GM10248 (cell line): ENCODE measurements around the gene SEMA3G.

ENCODE experiments used
- CTCF ChIA-PET: fragments of 300-600 bp; sonication (Branson Sonifier 250); formaldehyde crosslinking; extraction: SDS; loops from one replicate; lab custom pipeline; 2021; ENCODE audit warnings: antibody characterized with exemption; lab: Yijun Ruan, JAX
- POLR2A ChIA-PET: fragments of 350-650 bp; sonication (Branson Sonifier 250); formaldehyde crosslinking; extraction: SDS; loops from one replicate; lab custom pipeline; 2020; ENCODE audit warnings: antibody characterized with exemption; lab: Yijun Ruan, JAX
- DNase-seq: peaks from one replicate; pipeline ENCODE4 v3.0.0; 2012; ENCODE audit errors: extremely low spot score
- TF ChIP-seq, protein P1 (sequence below): IDR thresholded peaks from 2 replicates; pipeline ENCODE4 v1.5.1; 2012; ENCODE audit warnings: mild to moderate bottlenecking, low read depth; ENCODE audit errors: extremely low read depth, missing control alignments, control extremely low read depth

The SEMA3G gene

DNA sequence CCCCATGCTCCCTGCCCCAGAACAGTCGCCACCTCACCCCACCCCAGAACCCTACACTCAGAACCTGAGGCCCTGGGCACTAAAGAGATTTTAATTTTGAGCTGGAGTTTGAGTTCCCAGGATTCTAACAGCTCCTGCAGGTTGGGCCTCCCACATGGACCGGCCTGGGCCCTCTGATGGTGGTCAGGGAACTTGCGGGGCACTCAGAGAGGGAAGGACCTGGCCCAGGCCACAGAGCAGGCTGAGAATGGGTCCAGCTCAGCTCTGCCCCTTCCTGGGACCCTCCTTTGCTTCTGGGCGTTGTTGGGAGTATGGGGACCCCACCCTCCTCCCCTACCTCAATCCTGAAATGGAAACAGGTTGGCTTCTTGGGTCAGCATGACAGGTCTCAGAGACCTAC lies 1.1 kb upstream of the SEMA3G start:
- TF ChIP-seq, protein P1, sequence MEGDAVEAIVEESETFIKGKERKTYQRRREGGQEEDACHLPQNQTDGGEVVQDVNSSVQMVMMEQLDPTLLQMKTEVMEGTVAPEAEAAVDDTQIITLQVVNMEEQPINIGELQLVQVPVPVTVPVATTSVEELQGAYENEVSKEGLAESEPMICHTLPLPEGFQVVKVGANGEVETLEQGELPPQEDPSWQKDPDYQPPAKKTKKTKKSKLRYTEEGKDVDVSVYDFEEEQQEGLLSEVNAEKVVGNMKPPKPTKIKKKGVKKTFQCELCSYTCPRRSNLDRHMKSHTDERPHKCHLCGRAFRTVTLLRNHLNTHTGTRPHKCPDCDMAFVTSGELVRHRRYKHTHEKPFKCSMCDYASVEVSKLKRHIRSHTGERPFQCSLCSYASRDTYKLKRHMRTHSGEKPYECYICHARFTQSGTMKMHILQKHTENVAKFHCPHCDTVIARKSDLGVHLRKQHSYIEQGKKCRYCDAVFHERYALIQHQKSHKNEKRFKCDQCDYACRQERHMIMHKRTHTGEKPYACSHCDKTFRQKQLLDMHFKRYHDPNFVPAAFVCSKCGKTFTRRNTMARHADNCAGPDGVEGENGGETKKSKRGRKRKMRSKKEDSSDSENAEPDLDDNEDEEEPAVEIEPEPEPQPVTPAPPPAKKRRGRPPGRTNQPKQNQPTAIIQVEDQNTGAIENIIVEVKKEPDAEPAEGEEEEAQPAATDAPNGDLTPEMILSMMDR, result no peak
- DNase-seq, result no peak
- CTCF ChIA-PET, result interaction anchor here (0.6 to 17.8 kb wide), 22 partner anchors 8 to 444 kb away, joined by 3 to 345 read pairs (median 4); partner anchors contain the start of genes GLYCTK and TNNC1
- POLR2A ChIA-PET, result interaction anchor here (0.6 to 1.2 kb wide), 2 partner anchors 25 to 221 kb away, joined by 3 read pairs; partner anchors contain the start of gene TLR9

DNA sequence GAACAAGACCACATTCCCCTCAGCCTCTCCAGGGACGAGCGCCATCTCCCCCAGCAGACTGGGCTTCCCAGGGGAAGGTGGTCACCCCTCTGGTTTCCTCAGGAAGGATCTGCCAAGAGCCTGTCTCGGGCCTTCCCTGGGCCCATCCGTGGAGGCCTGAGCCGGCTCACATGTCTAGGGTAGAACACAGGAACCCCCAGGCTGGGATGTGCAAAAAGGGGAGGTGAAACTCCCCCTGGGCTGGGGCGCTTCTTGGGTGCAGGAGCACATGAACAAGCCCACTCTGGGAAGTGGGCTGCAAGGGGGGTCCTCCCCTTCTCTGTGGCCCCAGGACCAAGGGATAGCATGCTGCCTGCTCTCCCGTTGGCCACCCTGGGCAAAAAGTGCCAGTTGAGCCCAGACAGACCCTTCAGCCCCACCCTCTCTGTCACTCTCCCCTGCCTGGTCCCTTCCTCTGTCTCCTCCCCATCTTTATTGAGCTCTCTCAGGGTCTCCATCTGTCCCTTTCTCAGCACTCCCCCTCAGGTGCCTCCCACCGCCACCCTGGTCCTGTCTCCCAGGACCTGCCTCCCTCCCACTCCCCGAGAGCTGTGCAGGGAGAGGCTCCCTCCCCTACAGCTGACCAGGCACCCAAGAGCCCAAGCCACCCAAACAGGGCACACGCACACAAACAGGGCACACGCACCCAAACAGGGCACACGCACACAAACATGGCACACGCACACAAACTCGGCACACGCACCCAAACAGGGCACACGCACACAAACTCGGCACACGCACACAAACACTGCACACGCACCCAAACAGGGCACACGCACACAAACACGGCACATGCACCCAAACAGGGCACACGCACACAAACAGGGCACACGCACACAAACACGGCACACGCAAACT lies 864 bp downstream of the SEMA3G start:
- CTCF ChIA-PET, result interaction anchor here (1.4 to 17.8 kb wide), 5 partner anchors 8 to 154 kb away, joined by 3 to 345 read pairs (median 24); partner anchors contain the start of gene GLYCTK
- TF ChIP-seq, protein P1, result no peak
- DNase-seq, result no peak
- POLR2A ChIA-PET, result no interaction called here

DNA sequence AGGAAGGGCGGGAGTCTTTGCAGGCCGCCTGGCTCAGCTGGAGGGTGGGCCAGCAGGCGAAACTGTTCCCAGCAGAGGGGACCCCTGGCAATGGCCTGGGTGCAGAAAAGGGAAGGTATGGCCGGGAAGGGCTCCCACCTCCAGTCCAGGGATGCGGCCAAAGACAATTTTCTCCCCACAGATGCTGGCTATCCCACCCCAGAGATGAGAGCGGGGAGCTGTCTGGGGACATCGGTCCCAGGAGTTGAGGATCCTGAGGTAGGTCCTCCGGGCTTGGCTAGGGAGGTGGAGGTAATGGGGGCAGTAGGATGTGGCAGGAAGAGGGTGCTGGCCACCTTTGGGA lies 1.7 kb downstream of the SEMA3G start:
- TF ChIP-seq, protein P1, result no peak
- CTCF ChIA-PET, result interaction anchor here (2.0 to 17.8 kb wide), 2 partner anchors 9 to 13 kb away, joined by 6 to 345 read pairs; no protein-coding TSS in a partner anchor
- POLR2A ChIA-PET, result no interaction called here
- DNase-seq, result no peak

DNA sequence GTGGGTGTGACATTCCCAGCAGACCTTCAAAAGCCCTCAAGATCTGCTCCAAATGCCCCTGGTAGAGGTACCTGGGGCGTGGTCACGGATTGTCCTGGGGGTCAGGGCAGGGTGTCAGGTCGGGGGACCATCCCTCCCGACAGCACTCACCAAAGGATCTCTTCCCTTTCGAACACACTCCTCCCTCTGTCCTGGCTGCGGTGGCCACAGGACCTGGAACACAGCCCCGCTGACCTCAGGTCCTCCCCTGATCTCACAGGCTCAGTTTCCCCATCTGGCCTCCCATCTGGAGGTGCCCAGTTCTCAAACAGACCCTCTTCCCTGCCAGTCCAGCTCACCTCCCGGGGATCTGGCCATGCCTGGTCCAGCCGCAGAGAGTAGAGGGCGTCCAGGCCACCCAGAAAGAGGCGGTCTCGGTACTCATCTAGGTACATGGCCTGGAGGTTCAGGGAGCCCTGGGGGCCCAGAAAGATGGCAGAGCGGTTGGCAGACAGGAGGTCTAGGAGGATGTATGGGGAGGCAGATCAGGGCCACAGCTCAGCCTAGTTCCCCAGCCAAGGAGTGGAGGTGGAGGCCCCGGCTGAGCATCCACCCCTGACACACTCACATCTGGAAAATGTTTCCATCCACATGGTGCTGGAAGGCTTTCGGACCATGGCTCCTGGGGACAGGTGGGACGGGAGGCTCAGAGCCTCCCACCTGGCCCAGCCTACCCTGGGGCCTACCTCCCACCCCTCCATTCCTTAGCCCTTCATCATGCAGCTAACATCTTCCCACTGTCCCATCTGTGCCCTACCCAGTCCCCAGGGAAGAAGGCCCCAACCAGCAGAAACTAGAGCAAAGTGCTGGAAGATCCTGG lies 2.3 kb downstream of the SEMA3G start:
- TF ChIP-seq, protein P1, result no peak
- DNase-seq, result no peak
- ChIA-PET CTCF (interaction anchor here (2.0 to 17.8 kb wide), 2 partner anchors 10 to 13 kb away, joined by 6 to 345 read pairs; no protein-coding TSS in a partner anchor), POLR2A (no interaction called here)

DNA sequence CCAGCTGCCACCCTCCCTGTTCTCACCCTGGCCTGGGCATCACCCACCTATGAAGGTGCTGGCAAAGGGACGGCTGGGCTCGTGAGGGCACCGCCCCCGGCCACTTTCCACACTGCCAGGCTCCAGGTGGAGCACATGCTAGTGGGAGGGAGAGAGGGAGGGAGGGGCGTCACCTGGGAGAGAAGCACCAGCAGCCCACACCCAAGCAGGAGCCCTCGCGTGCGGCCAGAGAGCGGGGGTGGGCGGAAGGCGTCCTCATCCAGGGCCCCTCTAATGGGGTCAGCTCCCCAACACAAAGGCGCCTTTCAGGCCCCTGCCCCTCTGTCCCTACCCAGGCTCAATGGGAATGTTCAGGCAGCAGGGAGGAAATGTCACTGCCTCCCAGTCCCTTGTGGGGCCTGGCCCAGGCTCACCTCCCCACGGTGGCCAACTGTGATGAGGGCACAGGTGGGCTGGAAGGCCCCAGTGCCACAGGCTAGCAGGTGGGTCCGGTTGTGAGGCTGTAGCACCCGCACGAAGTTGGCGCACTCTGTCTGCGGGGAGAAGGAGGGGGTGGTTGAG lies 3.1 kb downstream of the SEMA3G start:
- ChIA-PET CTCF (interaction anchor here (2.0 to 17.8 kb wide), 2 partner anchors 10 to 12 kb away, joined by 6 to 345 read pairs; no protein-coding TSS in a partner anchor), POLR2A (no interaction called here)
- TF ChIP-seq, protein P1, result no peak
- DNase-seq, result no peak
